Sigmoid colon (tissue), 3 donors: ENCODE results near the gene CDK18.

Experiments
- POLR2A ChIP-seq, 2 donors: fragments of 450-650 bp; IDR thresholded peaks; one replicate each; pipeline ENCODE4 v1.6.1; 2016; ENCODE audit warnings: antibody characterized with exemption in 2 of 2, mild to moderate bottlenecking in 2 of 2, moderate library complexity in 2 of 2
- TF ChIP-seq, protein P1 (sequence below), 4 experiments: fragments of 450-650 bp in 3 of 4; fragments of 200-600 bp in 1 of 4; IDR thresholded peaks; one replicate each; pipeline ENCODE4 v1.5.1; 2016 to 2019; ENCODE audit warnings: antibody characterized with exemption in 4 of 4, mild to moderate bottlenecking in 3 of 4, moderate library complexity in 2 of 4

DNA sequence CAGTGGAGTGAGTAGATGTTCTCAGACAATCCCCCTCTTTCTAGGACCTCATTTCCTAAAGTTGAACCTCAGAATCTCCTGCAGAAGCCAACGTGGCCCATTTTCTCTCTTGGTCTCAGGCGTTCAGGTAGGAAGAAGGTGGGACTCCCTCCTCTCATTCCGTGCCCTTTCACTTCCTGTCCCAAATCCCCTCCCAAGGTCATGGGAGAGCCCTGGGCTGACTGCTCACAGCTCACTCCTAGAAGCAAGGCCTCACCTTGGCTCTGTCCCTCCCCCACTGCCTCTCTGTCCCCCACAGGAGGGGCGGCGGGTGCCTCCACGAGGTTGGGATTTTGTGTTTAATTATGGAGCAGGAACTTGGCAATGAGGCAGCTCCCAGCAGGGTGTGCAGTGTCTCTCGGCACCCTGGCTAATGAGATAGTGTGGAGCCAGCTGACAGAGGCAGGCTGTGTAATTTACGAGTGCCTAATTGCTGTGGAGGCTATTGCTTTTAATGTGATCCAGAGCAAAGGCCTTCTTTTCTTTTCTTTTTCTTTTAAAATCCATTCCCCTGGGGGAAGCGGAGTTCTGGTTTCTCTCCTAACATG, 9.1 kb upstream of the CDK18 start:
- no peak for TF ChIP-seq POLR2A (IDR thresholded peaks at IDR 0.05)
- TF ChIP-seq, protein P1, sequence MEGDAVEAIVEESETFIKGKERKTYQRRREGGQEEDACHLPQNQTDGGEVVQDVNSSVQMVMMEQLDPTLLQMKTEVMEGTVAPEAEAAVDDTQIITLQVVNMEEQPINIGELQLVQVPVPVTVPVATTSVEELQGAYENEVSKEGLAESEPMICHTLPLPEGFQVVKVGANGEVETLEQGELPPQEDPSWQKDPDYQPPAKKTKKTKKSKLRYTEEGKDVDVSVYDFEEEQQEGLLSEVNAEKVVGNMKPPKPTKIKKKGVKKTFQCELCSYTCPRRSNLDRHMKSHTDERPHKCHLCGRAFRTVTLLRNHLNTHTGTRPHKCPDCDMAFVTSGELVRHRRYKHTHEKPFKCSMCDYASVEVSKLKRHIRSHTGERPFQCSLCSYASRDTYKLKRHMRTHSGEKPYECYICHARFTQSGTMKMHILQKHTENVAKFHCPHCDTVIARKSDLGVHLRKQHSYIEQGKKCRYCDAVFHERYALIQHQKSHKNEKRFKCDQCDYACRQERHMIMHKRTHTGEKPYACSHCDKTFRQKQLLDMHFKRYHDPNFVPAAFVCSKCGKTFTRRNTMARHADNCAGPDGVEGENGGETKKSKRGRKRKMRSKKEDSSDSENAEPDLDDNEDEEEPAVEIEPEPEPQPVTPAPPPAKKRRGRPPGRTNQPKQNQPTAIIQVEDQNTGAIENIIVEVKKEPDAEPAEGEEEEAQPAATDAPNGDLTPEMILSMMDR (IDR thresholded peaks at IDR 0.05) = no peak
